Liver (tissue), 10 donors: ENCODE data around the gene TP53TG3C. TPM values are rescaled to one million over a fixed set of nuclear protein-coding genes. Genes with fewer than 3 reads are reported as not detected.
"Not testable (repeated sequence)": the region's sequence is repeated elsewhere in the genome, so short reads cannot be mapped to it uniquely, and the experiment has no call there.

Experiments
- DNase-seq: peaks from one replicate; pipeline ENCODE4 v3.0.0-alpha.2; 2017; ENCODE audit warnings: low spot score
- H3K27ac ChIP-seq, 2 donors: one replicate each; pipeline ENCODE4 v1.7.0; 2013; ENCODE audit warnings: inconsistent platforms in 2 of 2, low read length in 2 of 2, control low read depth in 1 of 2, low read depth in 1 of 2, mild to moderate bottlenecking in 1 of 2
- H3K27me3 ChIP-seq, 4 donors: one replicate each; pipeline versions ENCODE4 v1.6.1 to v1.7.0; 2013; ENCODE audit warnings: low read length in 3 of 4, inconsistent platforms in 1 of 4, mild to moderate bottlenecking in 1 of 4, moderate library complexity in 1 of 4; ENCODE audit not compliant: control insufficient read depth in 4 of 4, insufficient read depth in 4 of 4
- H3K36me3 ChIP-seq, 4 donors: one replicate each; pipeline versions ENCODE4 v1.6.1 to v1.7.0; 2013; ENCODE audit warnings: low read length in 3 of 4, mild to moderate bottlenecking in 3 of 4, low read depth in 1 of 4, moderate library complexity in 1 of 4; ENCODE audit not compliant: control insufficient read depth in 4 of 4, insufficient read depth in 3 of 4
- H3K4me1 ChIP-seq, 4 donors: one replicate each; pipeline versions ENCODE4 v1.6.1 to v1.7.0; 2013; ENCODE audit warnings: low read length in 3 of 4, mild to moderate bottlenecking in 3 of 4, moderate library complexity in 1 of 4; ENCODE audit not compliant: control insufficient read depth in 4 of 4, insufficient read depth in 4 of 4
- H3K4me3 ChIP-seq, 3 donors: one replicate each; pipeline versions ENCODE4 v1.6.1 to v1.7.0; 2013; ENCODE audit warnings: low read length in 3 of 3, control low read depth in 1 of 3, low read depth in 1 of 3, mild to moderate bottlenecking in 1 of 3
- H3K9ac ChIP-seq, 2 donors: one replicate each; pipeline ENCODE4 v1.7.0; 2013; ENCODE audit warnings: low read length in 2 of 2, mild to moderate bottlenecking in 2 of 2, moderate library complexity in 2 of 2, control low read depth in 1 of 2, low read depth in 1 of 2
- H3K9me3 ChIP-seq, 4 donors: one replicate each; pipeline versions ENCODE4 v1.6.1 to v1.7.0; 2013; ENCODE audit warnings: low read length in 3 of 4; ENCODE audit not compliant: control insufficient read depth in 4 of 4
- WGBS: extraction: QIAGEN DNeasy Blood & Tissue Kit; methylation state at CpG from one replicate; pipeline ENCODE4 v1.1.7; 2013; 5-methylcytosine and 5-hydroxymethylcytosine counted together
- polyA plus RNA-seq, 2 donors: library from polyadenylated mRNA; stranded (reverse) in 1 of 2; unstranded in 1 of 2; fragments of 200-250 nt in 1 of 2; fragments of >200 nt in 1 of 2; fragmentation: Nextera tagmentation in 1 of 2; extraction: Ambion mirVana in 1 of 2; gene quantifications; one replicate each; pipeline versions ENCODE4 v1.2.1 to v1.2.3, GENCODE V29; 2013 to 2015
- small RNA-seq: library from RNA; depleted of rRNA; stranded (forward); fragments of <200 nt; gene quantifications from one replicate; pipeline ENCODE3, GENCODE V24; 2014
- total RNA-seq, 2 donors: library from RNA; depleted of rRNA; stranded (reverse); fragments of >200 nt; gene quantifications; one replicate each; pipeline ENCODE4 v1.2.3, GENCODE V29; 2014
- donor health status: healthy.
- donor health status: healthy.
- donor health status: healthy.
- donor health status: healthy.
- donor health status: healthy.

The TP53TG3C gene, protein sequence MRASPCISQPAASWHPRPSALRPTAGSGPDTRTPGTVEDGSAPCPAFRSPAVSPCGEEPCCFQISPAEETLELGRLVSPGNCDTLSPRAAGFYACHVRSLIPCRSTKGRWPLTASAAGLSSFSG
- total RNA-seq: not detected
- polyA plus RNA-seq: not detected

DNA sequence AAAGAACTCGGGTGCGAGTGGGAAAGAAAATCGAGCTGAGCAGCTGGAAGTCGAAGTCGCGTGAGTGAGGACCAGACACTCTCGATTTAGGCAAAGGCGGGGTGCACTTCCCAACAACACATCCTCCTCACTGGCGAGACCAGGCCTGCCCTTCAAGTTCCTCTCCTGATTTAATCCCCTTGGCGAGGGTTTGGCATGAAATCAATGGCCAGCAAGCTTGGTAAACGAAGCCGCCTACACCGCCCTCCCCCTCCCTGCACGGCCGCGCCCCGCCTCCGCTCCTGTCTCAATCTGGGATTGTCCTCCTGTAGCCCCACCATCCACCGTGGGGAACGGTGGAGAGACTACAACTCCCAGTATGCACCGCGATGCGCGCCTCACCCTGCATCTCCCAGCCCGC is at the start of gene TP53TG3C:
Gene TP53TG3C (plus strand): TSS at position 301 of the 400 bp plus-strand sequence. CDS start 68 bp downstream, at position 369.
- H3K27ac ChIP-seq, H3K9ac ChIP-seq, H3K4me1 ChIP-seq, H3K9me3 ChIP-seq, H3K36me3 ChIP-seq, DNase-seq, H3K27me3 ChIP-seq, H3K4me3 ChIP-seq: not testable (repeated sequence)
- WGBS: no CpG with 5 or more reads among the region's 25 CpGs

Small RNA genes within 50 kb of the gene (small RNA-seq; reads per million reads assigned to genes)
- gene AC138869.1: not detected

Other genes with a start within 250 kb of the TP53TG3C start
- not detected for gene TP53TG3E, start 110.1 kb downstream of the TP53TG3C start, total RNA-seq
- not detected for gene TP53TG3E, start 110.1 kb downstream of the TP53TG3C start, polyA plus RNA-seq
- gene TP53TG3B, start 166.6 kb downstream of the TP53TG3C start, total RNA-seq: not detected
- not detected for gene TP53TG3B, start 166.6 kb downstream of the TP53TG3C start, polyA plus RNA-seq